SK-N-DZ (cell line): ENCODE measurements around the gene PPP2R2C. TPM values are rescaled to one million over a fixed set of nuclear protein-coding genes. Genes with fewer than 3 reads are reported as not detected.

Source experiments
- DNase-seq: peaks from one replicate; pipeline ENCODE4 v3.0.0-alpha.2; 2015; ENCODE audit warnings: low spot score
- polyA plus RNA-seq, 2 experiments: library from polyadenylated mRNA; depleted of rRNA; stranded (reverse); fragments of >200 nt; gene quantifications; 2 replicates each; pipeline ENCODE4 v1.2.3, GENCODE V29; 2014

PPP2R2C gene
- 0.09 and 1.0 TPM in 2 replicates for polyA plus RNA-seq (2014; cell fraction: cytosol; rRNA removed)
- 0.65 TPM in 1 of 2 replicates, not detected in the other for polyA plus RNA-seq (2014; cell fraction: nucleus; rRNA removed)

DNA sequence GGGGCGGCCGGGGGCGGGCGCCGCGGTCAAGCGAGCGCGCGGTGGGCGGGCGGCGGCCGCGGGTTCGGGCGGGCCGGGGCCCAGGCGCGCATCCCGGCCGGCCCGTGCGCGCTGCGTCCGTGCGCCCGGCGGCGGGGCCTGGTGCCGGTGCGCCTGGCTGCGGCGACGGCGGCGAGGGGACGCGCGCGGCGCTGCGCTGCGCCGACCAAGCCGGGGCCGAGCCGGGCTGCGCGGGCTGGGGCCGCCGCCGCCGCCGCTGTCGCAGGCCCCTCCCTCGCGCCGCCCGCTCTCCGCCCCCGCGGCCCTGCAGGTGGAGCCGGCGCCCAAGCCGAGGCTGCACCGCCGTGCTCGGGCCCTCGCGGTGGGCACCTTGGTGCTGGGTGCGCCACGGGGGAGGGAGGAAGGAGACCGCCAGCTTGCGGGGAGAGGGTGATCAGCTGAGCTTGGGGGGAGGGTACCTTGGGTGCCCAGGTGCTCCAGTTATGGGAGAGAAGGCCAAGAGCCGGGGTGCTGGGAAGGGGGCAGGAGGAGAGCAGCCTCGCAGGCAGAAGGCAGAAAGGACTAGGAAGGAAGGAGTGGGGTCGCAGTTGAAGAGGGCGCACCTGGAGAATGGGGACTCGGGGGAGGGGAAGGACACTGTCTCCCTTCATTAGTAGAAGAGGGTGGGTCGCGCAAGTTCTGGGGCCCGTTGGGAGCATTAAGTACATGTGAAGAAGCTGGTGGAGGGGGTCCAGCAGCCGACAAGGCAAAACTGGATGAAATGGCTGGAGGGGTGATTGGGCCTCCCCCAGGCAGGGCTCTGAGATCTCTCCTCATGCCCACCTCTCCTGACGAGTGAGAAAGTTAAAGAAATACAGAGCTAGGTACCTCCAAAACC, at the start of gene PPP2R2C:
TSS of gene PPP2R2C (minus strand) at position 228 of the 877 bp plus-strand sequence. CDS start 385 bp downstream, outside the sequence.
- no peak for DNase-seq

- no peak for DNase-seq
Observed at GRCh38 chr4:6520978-6521377, 48.6 kb upstream of the PPP2R2C start.

- no peak for DNase-seq
Observed at GRCh38 chr4:6520051-6520636, 47.7 kb upstream of the PPP2R2C start.

DNA sequence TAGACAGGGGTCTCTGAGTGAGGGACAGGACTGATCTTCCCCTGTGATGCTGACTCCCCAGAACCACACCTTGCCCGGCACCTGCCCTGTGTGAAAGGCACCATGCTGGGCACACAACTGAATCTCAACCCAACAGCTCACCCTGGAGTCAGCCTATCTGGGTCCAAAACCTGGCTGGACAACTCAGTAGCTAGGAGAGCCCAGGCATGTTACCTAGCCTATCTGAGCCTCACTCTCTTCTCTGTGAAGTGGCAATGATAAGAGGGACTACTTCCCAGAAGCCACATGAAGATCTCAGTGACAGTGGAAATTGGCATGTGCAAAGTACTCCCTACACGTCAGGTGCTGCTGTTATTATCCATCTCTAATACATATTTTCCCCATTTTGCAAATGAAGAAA, 44.8 kb upstream of the PPP2R2C start:
- no peak for DNase-seq

- DNase-seq = no peak
Observed at GRCh38 chr4:6516762-6517161, 44.3 kb upstream of the PPP2R2C start.

- DNase-seq = no peak
Observed at GRCh38 chr4:6516281-6516680, 43.9 kb upstream of the PPP2R2C start.

DNA sequence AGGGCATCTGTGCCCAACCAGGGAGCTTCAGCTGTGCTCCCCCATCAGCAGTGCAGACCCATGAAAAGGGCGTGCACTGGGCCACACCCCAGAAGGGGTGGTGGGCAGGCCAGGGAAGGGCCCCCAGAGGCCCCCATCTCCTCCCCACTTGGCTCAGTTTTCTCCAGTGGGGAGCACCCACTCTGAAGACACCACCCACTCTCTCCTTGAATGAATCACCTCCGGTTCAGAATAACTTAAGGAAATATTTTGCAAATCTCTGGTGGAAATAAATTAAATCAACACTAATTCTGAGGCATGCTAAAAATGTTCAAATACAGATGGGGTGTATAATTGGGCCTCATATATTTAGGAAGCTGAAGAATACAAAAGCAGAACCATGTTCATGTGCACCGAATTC, 41.3 kb upstream of the PPP2R2C start:
- no peak for DNase-seq

DNA sequence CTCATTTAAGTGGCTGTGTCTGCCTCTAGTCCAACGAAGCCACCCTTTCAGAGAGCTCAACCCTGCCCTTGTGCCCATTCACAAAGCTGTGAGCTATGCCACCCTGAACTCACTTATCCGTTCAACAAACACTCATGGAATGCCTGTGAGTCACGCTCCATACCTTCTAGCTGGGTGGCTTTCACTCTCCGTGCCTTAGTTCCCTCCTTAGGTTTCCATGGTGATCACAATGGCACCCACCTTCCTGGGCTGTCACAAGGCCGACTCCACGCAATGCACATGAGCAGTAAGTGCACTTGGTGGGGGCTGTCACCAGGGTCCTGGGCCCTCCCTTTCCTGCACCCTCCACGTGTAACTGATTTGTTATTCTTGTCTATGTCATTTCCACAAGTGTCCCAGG, 37.2 kb upstream of the PPP2R2C start:
- DNase-seq = no peak

DNA sequence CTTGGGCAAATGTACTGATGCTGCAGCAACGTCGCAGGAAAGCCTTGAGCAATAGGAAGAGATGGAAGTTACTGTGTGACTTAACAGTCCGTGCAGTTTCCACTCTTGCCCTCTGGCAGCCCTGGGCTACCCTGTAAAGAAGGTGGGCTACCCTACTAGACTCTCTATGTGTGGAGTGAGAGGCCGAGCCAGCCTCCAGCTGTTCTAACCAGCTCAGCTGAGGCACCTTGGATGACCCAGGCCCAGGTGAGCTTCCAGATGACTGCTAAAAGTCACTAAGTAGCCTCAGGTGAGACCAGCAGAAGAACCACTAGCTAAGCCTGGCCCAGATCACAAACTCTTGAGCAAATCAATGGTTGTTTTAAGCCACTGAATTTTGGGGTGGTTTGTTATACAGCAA, 34.9 kb upstream of the PPP2R2C start:
- DNase-seq = no peak

GRCh38 chr4:6506616-6507140, 34.3 kb upstream of the PPP2R2C start:
- no peak for DNase-seq

- no peak for DNase-seq
Observed at GRCh38 chr4:6504900-6505496, 32.6 kb upstream of the PPP2R2C start.

DNA sequence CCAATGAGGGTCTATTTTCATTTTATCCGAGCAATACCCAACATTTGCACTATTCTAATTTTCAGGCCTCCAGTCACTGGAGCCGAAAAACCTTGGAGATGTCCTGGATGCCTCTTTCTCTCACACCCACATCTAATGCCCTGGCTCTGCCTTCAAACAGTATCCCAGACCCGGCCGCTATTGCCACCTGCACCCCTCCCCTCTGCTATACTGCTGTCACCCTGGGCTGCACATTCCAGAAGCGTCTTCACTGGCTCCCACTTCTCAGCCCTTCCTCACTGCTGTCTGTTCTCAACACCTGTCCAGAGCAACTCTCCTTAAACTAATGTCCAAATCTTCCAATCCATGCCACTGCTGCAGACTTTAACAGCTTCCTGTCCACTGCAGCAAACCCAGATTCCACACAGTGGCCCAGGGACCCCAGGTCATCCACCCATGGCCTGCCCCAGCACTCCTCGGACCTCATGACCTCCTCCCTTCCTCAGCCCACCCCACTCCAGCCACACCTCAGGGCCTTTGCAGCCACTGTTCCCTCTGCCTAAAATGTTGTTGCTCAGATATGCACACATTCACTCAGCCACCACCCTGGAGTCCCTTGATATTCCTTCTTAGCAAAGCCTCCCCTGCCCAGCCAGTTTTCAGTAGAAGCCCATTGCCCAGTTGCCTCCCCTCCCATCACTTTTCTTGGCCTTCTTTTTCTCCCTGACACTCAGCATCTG, 30.5 kb upstream of the PPP2R2C start:
- DNase-seq = no peak

DNA sequence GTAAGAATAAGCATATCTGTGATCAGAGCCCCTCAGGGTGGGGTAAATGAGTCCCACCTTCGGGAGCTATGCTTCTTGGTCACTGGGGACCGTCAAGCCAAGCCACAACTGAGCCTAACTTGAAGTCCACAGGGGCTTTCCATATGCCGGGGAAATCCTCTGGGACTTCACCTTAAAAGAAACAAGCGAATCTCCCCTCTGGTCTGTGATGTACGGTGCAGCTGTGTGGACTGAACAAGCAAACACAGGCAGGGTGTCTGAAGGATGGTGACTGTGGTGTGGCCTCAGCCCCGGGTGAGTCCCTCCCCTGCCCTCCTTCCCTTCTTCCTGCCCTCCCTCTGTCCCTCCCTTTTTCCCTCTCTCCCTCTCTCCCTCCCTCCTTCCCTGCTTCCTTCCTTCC, 29.7 kb upstream of the PPP2R2C start:
- DNase-seq = no peak

GRCh38 chr4:6501171-6501570, 28.8 kb upstream of the PPP2R2C start:
- DNase-seq = no peak

DNA sequence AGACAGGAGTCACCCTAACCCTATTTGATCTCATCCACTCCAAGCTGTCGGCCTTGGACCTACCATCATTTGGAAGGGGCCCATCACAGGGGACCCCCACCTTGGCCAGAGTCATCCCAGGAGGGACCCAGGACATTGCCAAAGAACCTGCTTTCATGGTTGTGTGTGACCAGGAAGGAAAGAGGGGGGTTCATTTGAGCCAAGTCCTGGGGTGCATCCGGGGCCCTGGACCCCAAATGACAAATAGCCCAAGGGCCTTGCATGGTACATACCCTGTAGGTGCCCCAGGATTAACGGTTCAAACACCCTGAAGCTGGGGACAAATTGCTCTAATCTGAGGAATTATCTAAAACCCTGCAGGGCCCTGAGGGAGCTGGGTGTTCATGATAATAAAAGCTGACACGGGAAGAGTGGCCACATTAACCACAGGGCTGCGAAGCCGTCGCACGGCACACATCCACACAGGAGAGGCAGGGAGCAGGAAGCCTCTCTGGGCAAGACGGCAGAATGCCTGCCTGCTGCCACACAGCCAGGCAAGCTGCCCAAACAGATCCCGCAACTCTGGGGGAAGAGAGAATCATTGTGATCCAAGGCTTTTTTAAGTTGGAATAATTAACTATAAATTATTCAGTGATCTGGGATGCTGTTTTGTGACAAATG, 28.2 kb upstream of the PPP2R2C start:
- DNase-seq = no peak

- no peak for DNase-seq
Observed at GRCh38 chr4:6499238-6499600, 26.8 kb upstream of the PPP2R2C start.

GRCh38 chr4:6498511-6499237, 26.3 kb upstream of the PPP2R2C start:
- no peak for DNase-seq

DNA sequence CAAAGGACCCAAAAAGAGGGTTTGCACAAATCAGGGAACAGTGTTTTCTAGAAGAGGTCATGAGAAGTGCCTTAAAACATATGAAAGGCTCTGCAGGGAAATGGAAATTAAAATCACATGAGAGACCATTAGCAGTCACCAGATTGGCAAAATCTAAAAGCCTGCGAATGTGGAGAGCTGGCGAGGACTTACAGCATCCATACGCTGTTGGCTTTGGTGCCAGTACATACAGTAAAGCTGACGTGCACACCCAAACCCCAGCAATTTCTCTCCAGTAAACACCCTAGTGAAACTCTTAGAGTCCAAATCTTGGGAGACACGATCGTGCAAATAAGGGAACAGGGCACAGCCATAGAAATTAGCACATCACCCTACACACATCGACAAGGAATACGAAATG, 25.4 kb upstream of the PPP2R2C start:
- no peak for DNase-seq

DNA sequence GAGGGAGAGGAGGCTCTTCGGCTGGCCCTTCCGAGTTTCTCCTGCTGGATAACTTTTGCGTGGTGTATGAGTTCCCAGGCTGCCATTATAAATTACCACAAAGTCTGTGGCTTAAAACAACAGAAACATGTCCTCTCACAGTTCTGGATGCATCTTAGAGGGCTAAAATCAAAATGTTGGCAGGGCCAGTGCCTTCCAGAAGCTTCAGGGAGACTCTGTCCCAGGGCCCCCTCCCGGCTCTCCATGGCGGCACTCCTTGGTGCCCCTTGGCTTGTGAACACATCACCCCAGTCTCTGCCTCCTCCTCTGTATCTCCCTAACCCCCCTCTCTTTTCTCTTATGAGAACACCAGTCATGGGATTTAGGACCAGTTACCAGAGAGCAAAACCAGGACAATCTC, 23.3 kb upstream of the PPP2R2C start:
- no peak for DNase-seq

- DNase-seq = no peak
Observed at GRCh38 chr4:6495296-6495590, 22.8 kb upstream of the PPP2R2C start.
